HepG2 (cell line): Measurements from ENCODE around the gene RAET1E. TPM values are rescaled to one million over a fixed set of nuclear protein-coding genes. Genes with fewer than 3 reads are reported as not detected.

Experiments
- BRCA1 ChIP-seq: sonication (generic); formaldehyde crosslinking; IDR thresholded peaks from 2 replicates; pipeline ENCODE4 v1.4.0; 2020; ENCODE audit warnings: missing genetic modification reagents
- ELF4 ChIP-seq: sonication (generic); formaldehyde crosslinking; IDR thresholded peaks from 2 replicates; pipeline ENCODE4 v1.5.0; 2020; ENCODE audit warnings: missing genetic modification reagents, mild to moderate bottlenecking, moderate library complexity, borderline replicate concordance
- EP300 ChIP-seq, 3 experiments: sonication (generic) in 1 of 3; formaldehyde crosslinking in 1 of 3; IDR thresholded peaks; 2 replicates each; pipeline versions ENCODE4 v1.5.1 to v1.6.1; 2011 to 2020; ENCODE audit warnings: low read depth in 2 of 3, low read length in 2 of 3, borderline replicate concordance in 1 of 3, improper control_type of control experiment in 1 of 3, mild to moderate bottlenecking in 1 of 3, missing genetic modification reagents in 1 of 3, moderate library complexity in 1 of 3
- GRHL1 ChIP-seq: sonication (generic); formaldehyde crosslinking; conservative IDR thresholded peaks from 2 replicates; pipeline ENCODE4 v1.8.0; 2022; ENCODE audit warnings: missing genetic modification reagents
- KMT2A ChIP-seq: sonication (generic); formaldehyde crosslinking; IDR thresholded peaks from 2 replicates; pipeline ENCODE4 v1.4.0; 2020; ENCODE audit warnings: missing genetic modification reagents
- PRDM10 ChIP-seq: sonication (generic); formaldehyde crosslinking; IDR thresholded peaks from 2 replicates; pipeline ENCODE4 v1.4.0; 2020; ENCODE audit warnings: low read depth, missing genetic modification reagents
- REL ChIP-seq: sonication (generic); formaldehyde crosslinking; conservative IDR thresholded peaks from 2 replicates; pipeline ENCODE4 v1.8.0; 2022; ENCODE audit warnings: mild to moderate bottlenecking, missing genetic modification reagents, moderate library complexity
- RFXANK ChIP-seq: IDR thresholded peaks from 2 replicates; pipeline ENCODE4 v1.6.1; 2016
- TP53 ChIP-seq: sonication (generic); formaldehyde crosslinking; conservative IDR thresholded peaks from 2 replicates; pipeline ENCODE4 v1.4.0; 2020; ENCODE audit warnings: missing genetic modification reagents
- XRCC5 ChIP-seq: fragments of 200-400 bp; formaldehyde crosslinking; optimal IDR thresholded peaks from 2 replicates; pipeline ENCODE3; 2017; ENCODE audit warnings: mild to moderate bottlenecking, low read length
- ZBTB7B ChIP-seq: sonication (generic); formaldehyde crosslinking; IDR thresholded peaks from 2 replicates; pipeline ENCODE4 v1.4.0; 2020; ENCODE audit warnings: missing genetic modification reagents
- ZMYM3 ChIP-seq: sonication (generic); formaldehyde crosslinking; IDR thresholded peaks from 2 replicates; pipeline ENCODE4 v1.5.1; 2020; ENCODE audit warnings: mild to moderate bottlenecking, missing genetic modification reagents
- ZNF577 ChIP-seq: sonication (generic); formaldehyde crosslinking; IDR thresholded peaks from 2 replicates; pipeline ENCODE4 v1.4.0; 2020; ENCODE audit warnings: mild to moderate bottlenecking, low read depth, missing genetic modification reagents, borderline replicate concordance
- ZNF704 ChIP-seq: sonication (generic); formaldehyde crosslinking; IDR thresholded peaks from 2 replicates; pipeline ENCODE4 v1.8.1; 2023; ENCODE audit warnings: mild to moderate bottlenecking, inconsistent platforms, moderate library complexity, missing genetic modification reagents, borderline replicate concordance
- ZNF790 ChIP-seq: sonication (generic); formaldehyde crosslinking; IDR thresholded peaks from 2 replicates; pipeline ENCODE4 v1.8.0; 2022; ENCODE audit warnings: missing genetic modification reagents, mild to moderate bottlenecking, borderline replicate concordance
- polyA plus RNA-seq, 8 experiments: library from polyadenylated mRNA; depleted of rRNA in 3 of 8; stranded (reverse) in 7 of 8; unstranded in 1 of 8; fragments of >200 nt; fragmentation: Illumina TruSeq in 4 of 8; extraction: Trizol in 4 of 8; gene quantifications; 2 replicates each; pipeline versions ENCODE4 v1.2.1 to v1.2.3, GENCODE V29; 2011 to 2016; ENCODE audit warnings: low read depth in 4 of 8, missing spikeins in 1 of 8, mixed read lengths in 1 of 8; ENCODE audit not compliant: insufficient read depth in 1 of 8
- total RNA-seq, 5 experiments: library from RNA; depleted of rRNA; stranded (reverse); fragments of >200 nt; fragmentation: Illumina TruSeq; extraction: Trizol; gene quantifications; 2 replicates each; pipeline ENCODE4 v1.2.3, GENCODE V29; 2016; ENCODE audit warnings: low read depth in 1 of 5
- TF ChIP-seq, protein P1 (sequence below): sonication (generic); formaldehyde crosslinking; IDR thresholded peaks from 2 replicates; pipeline ENCODE4 v1.9.0; 2021; ENCODE audit warnings: missing genetic modification reagents, mild to moderate bottlenecking, borderline replicate concordance
- TF ChIP-seq, protein P2 (sequence below): sonication (generic); formaldehyde crosslinking; IDR thresholded peaks from 2 replicates; pipeline ENCODE4 v1.5.0; 2020; ENCODE audit warnings: missing genetic modification reagents

RAET1E gene
- total and polyA plus RNA-seq, 2 of the 13 experiments (the other 11 are each of a cell fraction or from before 2014, with no cell fraction given) = not detected

- 0 out of 2 replicates have a peak, but pooled peaks have one; percentile 30 for TF ChIP-seq PRDM10 (CRISPR knock-in tag)
- TF ChIP-seq ZBTB7B (CRISPR knock-in tag) = peak; percentile 18; the same call in 1 of the 2 replicates
- no peak for TF ChIP-seq ZNF704
- TF ChIP-seq ZNF790 (CRISPR knock-in tag) = peak; percentile 96; the same call in 1 of the 2 replicates
- TF ChIP-seq ELF4 (CRISPR knock-in tag) = no peak
- TF ChIP-seq KMT2A (CRISPR knock-in tag) = peak; percentile 47; the same call in 1 of the 2 replicates
- TF ChIP-seq RFXANK (CRISPR knock-in tag) = no peak
- no peak for TF ChIP-seq TP53
- no peak; a peak in 1 of 4 replicates for TF ChIP-seq EP300 (IDR thresholded peaks at IDR 0.05; ENCODE audit: low read depth in 2 of 2, low read length in 2 of 2)
- TF ChIP-seq EP300 (CRISPR knock-in tag; IDR thresholded peaks at IDR 0.05; ENCODE audit: borderline replicate concordance) = no peak
- TF ChIP-seq, protein P1, sequence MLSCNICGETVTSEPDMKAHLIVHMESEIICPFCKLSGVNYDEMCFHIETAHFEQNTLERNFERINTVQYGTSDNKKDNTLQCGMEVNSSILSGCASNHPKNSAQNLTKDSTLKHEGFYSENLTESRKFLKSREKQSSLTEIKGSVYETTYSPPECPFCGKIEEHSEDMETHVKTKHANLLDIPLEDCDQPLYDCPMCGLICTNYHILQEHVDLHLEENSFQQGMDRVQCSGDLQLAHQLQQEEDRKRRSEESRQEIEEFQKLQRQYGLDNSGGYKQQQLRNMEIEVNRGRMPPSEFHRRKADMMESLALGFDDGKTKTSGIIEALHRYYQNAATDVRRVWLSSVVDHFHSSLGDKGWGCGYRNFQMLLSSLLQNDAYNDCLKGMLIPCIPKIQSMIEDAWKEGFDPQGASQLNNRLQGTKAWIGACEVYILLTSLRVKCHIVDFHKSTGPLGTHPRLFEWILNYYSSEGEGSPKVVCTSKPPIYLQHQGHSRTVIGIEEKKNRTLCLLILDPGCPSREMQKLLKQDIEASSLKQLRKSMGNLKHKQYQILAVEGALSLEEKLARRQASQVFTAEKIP = no peak
- no peak for TF ChIP-seq ZNF577 (CRISPR knock-in tag)
- TF ChIP-seq BRCA1 (CRISPR knock-in tag) = no peak
- TF ChIP-seq XRCC5 = no peak
- no peak for TF ChIP-seq ZMYM3 (CRISPR knock-in tag)
- TF ChIP-seq GRHL1 (CRISPR knock-in tag) = no peak
- TF ChIP-seq REL (CRISPR knock-in tag) = peak; percentile 72; the same call in 1 of the 2 replicates
- TF ChIP-seq, protein P2, sequence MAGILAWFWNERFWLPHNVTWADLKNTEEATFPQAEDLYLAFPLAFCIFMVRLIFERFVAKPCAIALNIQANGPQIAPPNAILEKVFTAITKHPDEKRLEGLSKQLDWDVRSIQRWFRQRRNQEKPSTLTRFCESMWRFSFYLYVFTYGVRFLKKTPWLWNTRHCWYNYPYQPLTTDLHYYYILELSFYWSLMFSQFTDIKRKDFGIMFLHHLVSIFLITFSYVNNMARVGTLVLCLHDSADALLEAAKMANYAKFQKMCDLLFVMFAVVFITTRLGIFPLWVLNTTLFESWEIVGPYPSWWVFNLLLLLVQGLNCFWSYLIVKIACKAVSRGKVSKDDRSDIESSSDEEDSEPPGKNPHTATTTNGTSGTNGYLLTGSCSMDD = no peak
Observed at GRCh38 chr6:149863698-149864577, 34.0 kb downstream of the RAET1E start, which contains the start of gene LRP11 (continued).
